Activated CD4-positive, alpha-beta T cell treated with anti-CD3 and anti-CD28 coated beads, Interleukin-2, amount 10 ng/mL, durations not matched to agents 7 days and 5 days (primary cell): ENCODE results near the gene PLCH1. TPM values are rescaled to one million over a fixed set of nuclear protein-coding genes. Genes with fewer than 3 reads are reported as not detected.
"Not testable (repeated sequence)": the region's sequence is repeated elsewhere in the genome, so short reads cannot be mapped to it uniquely, and the experiment has no call there.

Experiments used
- CTCF ChIA-PET: fragments of 350-600 bp; sonication (Branson Sonifier 250); formaldehyde crosslinking; loops from one replicate; lab custom pipeline; 2021; ENCODE audit warnings: antibody characterized with exemption; lab: Charles Lee
- POLR2A ChIA-PET: fragments of 350-600 bp; sonication (Branson Sonifier 250); formaldehyde crosslinking; loops from one replicate; lab custom pipeline; 2021; ENCODE audit warnings: antibody characterized with exemption; lab: Charles Lee
- DNase-seq: peaks from one replicate; pipeline ENCODE4 v3.0.0-alpha.2; 2020
- H3K27ac Mint-ChIP-seq: one replicate; pipeline ENCODE4 v1.8.0; 2021; ENCODE audit warnings: mild to moderate bottlenecking, moderate library complexity, mixed read lengths
- H3K27me3 Mint-ChIP-seq: one replicate; pipeline ENCODE4 v1.8.0; 2021; ENCODE audit warnings: mixed read lengths
- H3K36me3 Mint-ChIP-seq: one replicate; pipeline ENCODE4 v1.8.0; 2021; ENCODE audit warnings: low read depth, mixed read lengths
- H3K4me1 Mint-ChIP-seq: one replicate; pipeline ENCODE4 v1.8.0; 2021; ENCODE audit warnings: mixed read lengths
- H3K4me3 Mint-ChIP-seq: one replicate; pipeline ENCODE4 v1.8.0; 2021; ENCODE audit warnings: mild to moderate bottlenecking, moderate library complexity, mixed read lengths
- H3K9me3 Mint-ChIP-seq: one replicate; pipeline ENCODE4 v1.8.0; 2021; ENCODE audit warnings: mixed read lengths
- total RNA-seq, 2 experiments: library from RNA; stranded (reverse); gene quantifications; one replicate each; pipeline ENCODE4 v1.2.3, GENCODE V29; 2021

The PLCH1 gene
- total RNA-seq, 2 experiments from 2014 or later = 0.37 TPM

GRCh38 chr3:155416500-155417118 is 328.3 kb downstream of the PLCH1 start:
- no peaks in the 10 kb centered on the region for H3K27me3 Mint-ChIP-seq
- no peaks in the 10 kb centered on the region for H3K4me1 Mint-ChIP-seq
- ChIA-PET CTCF (no interaction called here), POLR2A (no interaction called here)
- no peak overlapping the region for H3K4me3 Mint-ChIP-seq
- H3K36me3 Mint-ChIP-seq = no peaks in the 10 kb centered on the region
- no peaks in the 10 kb centered on the region for H3K9me3 Mint-ChIP-seq
- DNase-seq = no peak
- no peak overlapping the region for H3K27ac Mint-ChIP-seq

DNA sequence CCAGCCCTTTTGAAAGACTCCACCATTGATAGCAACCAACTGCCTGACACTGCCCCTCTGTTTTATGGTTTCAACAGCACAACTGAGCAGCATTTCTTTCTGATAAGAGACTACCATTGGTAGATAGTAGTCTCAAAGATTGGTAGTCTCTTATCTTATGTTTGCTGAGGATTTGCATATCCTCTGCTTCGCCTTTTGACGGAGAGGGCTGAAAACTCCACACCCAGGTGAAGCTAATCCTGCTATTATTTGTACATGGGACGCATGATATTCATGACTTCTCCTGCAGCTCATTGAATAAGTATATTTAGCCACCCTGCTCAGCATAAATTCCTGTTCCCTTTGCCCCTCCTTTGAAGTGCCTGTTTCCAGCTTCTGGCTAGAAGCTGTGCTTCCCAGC is 332.0 kb downstream of the PLCH1 start:
- POLR2A ChIA-PET = no interaction called here
- CTCF ChIA-PET = no interaction called here

DNA sequence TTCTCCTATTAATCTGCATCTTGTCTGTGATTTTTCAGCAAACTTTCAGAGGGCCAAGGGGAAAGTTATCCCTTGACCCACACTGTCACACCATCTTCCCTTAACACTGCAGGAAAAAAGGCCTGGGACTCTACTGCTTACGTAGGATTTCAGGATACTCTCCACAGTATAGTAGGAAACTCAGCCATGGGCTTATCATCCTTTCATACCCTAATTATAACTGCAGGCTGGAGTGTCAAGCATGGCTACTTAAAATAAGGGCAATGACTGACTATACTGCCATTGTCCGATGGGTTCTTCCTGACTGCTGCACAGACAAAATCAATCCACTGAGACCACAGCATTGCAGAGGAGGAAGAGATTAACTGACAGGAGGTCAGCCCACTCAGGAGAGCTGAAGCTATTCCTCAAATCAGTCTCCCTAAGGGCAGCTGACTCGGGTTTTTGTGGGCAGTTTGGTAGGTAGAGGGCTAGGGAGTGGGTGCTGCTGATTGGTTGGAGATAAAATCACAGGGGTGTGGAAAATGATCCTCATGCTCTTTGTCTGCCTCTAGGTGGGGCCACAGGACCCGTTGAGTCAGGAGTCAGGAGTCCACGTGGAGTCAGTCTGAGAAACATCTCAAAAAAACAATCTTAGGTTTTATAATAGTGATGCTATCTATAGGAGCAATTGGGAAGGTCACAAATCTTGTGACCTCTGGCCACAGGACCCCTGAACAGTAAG is 333.2 kb downstream of the PLCH1 start:
- Mint-ChIP-seq H3K4me1 (no peaks in the 10 kb centered on the region), H3K4me3 (no peak overlapping the region), H3K36me3 (no peaks in the 10 kb centered on the region), H3K27ac (no peak overlapping the region), H3K9me3 (no peaks in the 10 kb centered on the region), H3K27me3 (no peaks in the 10 kb centered on the region)
- POLR2A ChIA-PET = no interaction called here
- DNase-seq = no peak
- CTCF ChIA-PET = no interaction called here

More for the DNA sequence above, 332.0 kb downstream of the PLCH1 start:
- no peak for DNase-seq
- Mint-ChIP-seq H3K27ac (no peak overlapping the region), H3K27me3 (no peaks in the 10 kb centered on the region), H3K9me3 (no peaks in the 10 kb centered on the region), H3K36me3 (no peaks in the 10 kb centered on the region), H3K4me3 (no peak overlapping the region), H3K4me1 (no peaks in the 10 kb centered on the region)

- no peaks in the 10 kb centered on the region for H3K36me3 Mint-ChIP-seq
- ChIA-PET POLR2A (no interaction called here), CTCF (no interaction called here)
- no peaks in the 10 kb centered on the region for H3K27me3 Mint-ChIP-seq
- H3K4me1 Mint-ChIP-seq = no peaks in the 10 kb centered on the region
- H3K4me3 Mint-ChIP-seq = no peak overlapping the region
- no peaks in the 10 kb centered on the region for H3K9me3 Mint-ChIP-seq
- no peak overlapping the region for H3K27ac Mint-ChIP-seq
- no peak for DNase-seq
Observed at GRCh38 chr3:155409336-155409735, 335.5 kb downstream of the PLCH1 start.

DNA sequence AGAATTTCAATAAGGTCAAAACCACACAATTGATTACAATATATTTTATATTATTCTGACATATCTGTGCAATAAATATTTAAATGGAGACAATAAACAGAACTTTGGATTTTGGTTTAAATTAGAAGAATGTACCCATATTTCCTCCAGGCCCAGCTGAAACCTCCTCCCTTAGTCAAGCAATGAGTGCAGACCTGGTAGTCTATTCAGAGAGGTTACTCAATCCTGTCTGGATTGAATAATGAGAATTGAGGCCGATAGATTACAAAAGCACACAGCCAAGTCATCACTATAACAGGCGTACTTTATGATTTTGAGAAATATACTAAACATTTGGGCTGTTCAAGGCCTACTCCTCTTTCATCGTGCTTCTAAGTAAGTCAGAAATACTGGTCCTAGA is 336.9 kb downstream of the PLCH1 start:
- no peaks in the 10 kb centered on the region for H3K4me1 Mint-ChIP-seq
- no peak overlapping the region for H3K4me3 Mint-ChIP-seq
- no peaks in the 10 kb centered on the region for H3K27me3 Mint-ChIP-seq
- no peaks in the 10 kb centered on the region for H3K9me3 Mint-ChIP-seq
- no peak for DNase-seq
- CTCF ChIA-PET = no interaction called here
- POLR2A ChIA-PET = no interaction called here
- H3K36me3 Mint-ChIP-seq = no peaks in the 10 kb centered on the region
- no peak overlapping the region for H3K27ac Mint-ChIP-seq

DNA sequence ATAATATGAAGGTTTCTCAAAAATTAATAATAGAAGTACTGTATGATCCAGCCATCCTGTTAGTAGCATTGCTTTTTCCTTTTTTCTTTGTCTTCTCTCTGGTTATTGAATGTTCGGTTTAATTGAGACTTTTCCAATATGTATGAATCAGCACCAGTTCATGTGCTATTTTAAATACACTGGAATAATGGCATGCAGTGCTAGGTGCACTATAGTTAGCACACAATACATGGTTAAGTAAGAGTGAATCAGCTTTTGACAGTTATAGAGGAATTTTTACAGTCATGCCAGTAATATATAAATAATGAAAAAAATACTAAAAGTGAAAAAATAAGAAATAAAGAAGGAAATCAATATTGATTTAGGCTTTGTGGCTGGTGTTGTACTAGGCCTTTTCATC is 337.5 kb downstream of the PLCH1 start:
- ChIA-PET CTCF (no interaction called here), POLR2A (no interaction called here)
- no peak overlapping the region for H3K27ac Mint-ChIP-seq
- DNase-seq = no peak
- H3K4me3 Mint-ChIP-seq = no peak overlapping the region
- H3K4me1 Mint-ChIP-seq = no peaks in the 10 kb centered on the region
- no peaks in the 10 kb centered on the region for H3K36me3 Mint-ChIP-seq
- no peaks in the 10 kb centered on the region for H3K27me3 Mint-ChIP-seq
- no peaks in the 10 kb centered on the region for H3K9me3 Mint-ChIP-seq

- CTCF ChIA-PET = no interaction called here
- DNase-seq = no peak
- POLR2A ChIA-PET = no interaction called here
- no peak overlapping the region for H3K4me3 Mint-ChIP-seq
- H3K27ac Mint-ChIP-seq = no peak overlapping the region
- no peaks in the 10 kb centered on the region for H3K4me1 Mint-ChIP-seq
- no peaks in the 10 kb centered on the region for H3K27me3 Mint-ChIP-seq
- no peaks in the 10 kb centered on the region for H3K36me3 Mint-ChIP-seq
- H3K9me3 Mint-ChIP-seq = no peaks in the 10 kb centered on the region
Observed at GRCh38 chr3:155404486-155404885, 340.4 kb downstream of the PLCH1 start.

GRCh38 chr3:155402656-155403055 is 342.2 kb downstream of the PLCH1 start:
- H3K4me3 Mint-ChIP-seq = no peak overlapping the region
- no peaks in the 10 kb centered on the region for H3K9me3 Mint-ChIP-seq
- DNase-seq = no peak
- H3K27me3 Mint-ChIP-seq = no peaks in the 10 kb centered on the region
- no peaks in the 10 kb centered on the region for H3K36me3 Mint-ChIP-seq
- ChIA-PET CTCF (interaction anchor here (0.6 kb wide), 1 partner anchor 183 kb away, joined by 7 read pairs; no protein-coding TSS in a partner anchor), POLR2A (no interaction called here)
- no peak overlapping the region for H3K27ac Mint-ChIP-seq
- no peaks in the 10 kb centered on the region for H3K4me1 Mint-ChIP-seq

- Mint-ChIP-seq H3K27me3 (peaks cover 2% of the 10 kb centered on the region), H3K27ac (no peak overlapping the region), H3K4me3 (no peak overlapping the region), H3K9me3 (peaks cover 2% of the 10 kb centered on the region), H3K36me3 (no peaks in the 10 kb centered on the region), H3K4me1 (no peaks in the 10 kb centered on the region)
- no peak for DNase-seq
- ChIA-PET POLR2A (no interaction called here), CTCF (no interaction called here)
Observed at GRCh38 chr3:155398046-155398445, 346.8 kb downstream of the PLCH1 start.

GRCh38 chr3:155394896-155395295 is 350.0 kb downstream of the PLCH1 start:
- H3K4me3 Mint-ChIP-seq, H3K9me3 Mint-ChIP-seq: not testable (repeated sequence)

DNA sequence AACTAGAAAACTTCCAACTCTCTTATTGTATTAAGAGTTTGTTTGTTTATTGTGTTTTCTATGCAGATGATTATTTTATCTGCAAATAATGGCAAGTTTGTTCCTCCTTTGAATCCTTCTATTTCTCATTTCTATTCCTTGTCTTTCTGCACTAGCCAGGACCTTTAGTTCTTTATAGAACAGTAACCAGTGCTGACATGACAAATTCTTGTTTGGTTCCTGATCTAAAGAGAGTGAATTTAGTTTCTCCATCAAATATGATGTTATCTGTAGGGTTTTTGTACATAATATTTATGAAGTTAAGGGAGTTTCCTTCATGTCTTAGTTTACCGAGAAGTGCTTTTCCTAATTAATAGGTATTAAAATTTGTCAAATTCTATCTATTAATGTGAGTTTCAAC is 350.6 kb downstream of the PLCH1 start:
- CTCF ChIA-PET = no interaction called here
- H3K4me3 Mint-ChIP-seq = no peak overlapping the region
- no peaks in the 10 kb centered on the region for H3K4me1 Mint-ChIP-seq
- H3K27ac Mint-ChIP-seq = no peak overlapping the region
- H3K9me3 Mint-ChIP-seq = peaks cover 2% of the 10 kb centered on the region
- no peaks in the 10 kb centered on the region for H3K36me3 Mint-ChIP-seq
- no peak for DNase-seq
- POLR2A ChIA-PET = no interaction called here
- peaks cover 6% of the 10 kb centered on the region for H3K27me3 Mint-ChIP-seq

More at GRCh38 chr3:155394896-155395295, 350.0 kb downstream of the PLCH1 start:
- H3K36me3 Mint-ChIP-seq, H3K27ac Mint-ChIP-seq, H3K27me3 Mint-ChIP-seq, CTCF ChIA-PET, DNase-seq, H3K4me1 Mint-ChIP-seq, POLR2A ChIA-PET: not testable (repeated sequence)

GRCh38 chr3:155393316-155393715 is 351.6 kb downstream of the PLCH1 start:
- DNase-seq = no peak
- CTCF ChIA-PET = no interaction called here

DNA sequence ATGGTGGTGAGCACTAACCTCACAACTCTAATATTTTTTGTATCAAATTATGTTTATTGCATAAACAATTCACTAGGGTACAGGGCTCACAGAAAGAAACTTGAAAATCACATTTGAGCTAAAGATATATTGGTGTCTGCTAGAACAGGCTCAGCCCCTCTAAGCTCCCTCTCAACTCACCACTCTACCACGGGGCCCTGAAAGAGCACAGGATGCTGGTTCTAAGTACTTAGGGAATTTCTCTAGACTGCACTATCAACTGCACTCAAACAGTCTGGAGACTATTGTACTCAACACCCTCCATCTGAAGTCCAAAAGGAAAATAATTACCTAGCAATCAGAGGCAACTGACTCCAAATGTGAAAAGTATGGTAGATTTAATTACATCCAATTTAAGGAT is 352.7 kb downstream of the PLCH1 start:
- no peak overlapping the region for H3K27ac Mint-ChIP-seq
- DNase-seq = no peak
- POLR2A ChIA-PET = no interaction called here

More at GRCh38 chr3:155393316-155393715, 351.6 kb downstream of the PLCH1 start:
- Mint-ChIP-seq H3K27me3 (peaks cover 10% of the 10 kb centered on the region), H3K36me3 (no peaks in the 10 kb centered on the region), H3K27ac (no peak overlapping the region), H3K9me3 (peaks cover 2% of the 10 kb centered on the region), H3K4me1 (no peaks in the 10 kb centered on the region), H3K4me3 (no peak overlapping the region)
- POLR2A ChIA-PET = no interaction called here

More for the DNA sequence above, 352.7 kb downstream of the PLCH1 start:
- CTCF ChIA-PET = no interaction called here
- Mint-ChIP-seq H3K9me3 (peaks cover 2% of the 10 kb centered on the region), H3K4me1 (no peaks in the 10 kb centered on the region), H3K4me3 (no peak overlapping the region), H3K27me3 (peaks cover 11% of the 10 kb centered on the region), H3K36me3 (no peaks in the 10 kb centered on the region)
